PC-3 (cell line): Measurements from ENCODE around the gene DENND4B.

Experiments used
- EZH2 ChIP-seq: fragments of 300-600 bp; sonication (generic); IDR thresholded peaks from one replicate; pipeline ENCODE4 v1.6.1; 2017; ENCODE audit warnings: antibody characterized with exemption, mild to moderate bottlenecking, low read length; ENCODE audit not compliant: unreplicated experiment
- TF ChIP-seq, protein P1 (sequence below): fragments of 300-600 bp; sonication (generic); conservative IDR thresholded peaks from 2 replicates; pipeline ENCODE4 v1.5.1; 2017; ENCODE audit warnings: antibody characterized with exemption, low read depth, mild to moderate bottlenecking, low read length

DNA sequence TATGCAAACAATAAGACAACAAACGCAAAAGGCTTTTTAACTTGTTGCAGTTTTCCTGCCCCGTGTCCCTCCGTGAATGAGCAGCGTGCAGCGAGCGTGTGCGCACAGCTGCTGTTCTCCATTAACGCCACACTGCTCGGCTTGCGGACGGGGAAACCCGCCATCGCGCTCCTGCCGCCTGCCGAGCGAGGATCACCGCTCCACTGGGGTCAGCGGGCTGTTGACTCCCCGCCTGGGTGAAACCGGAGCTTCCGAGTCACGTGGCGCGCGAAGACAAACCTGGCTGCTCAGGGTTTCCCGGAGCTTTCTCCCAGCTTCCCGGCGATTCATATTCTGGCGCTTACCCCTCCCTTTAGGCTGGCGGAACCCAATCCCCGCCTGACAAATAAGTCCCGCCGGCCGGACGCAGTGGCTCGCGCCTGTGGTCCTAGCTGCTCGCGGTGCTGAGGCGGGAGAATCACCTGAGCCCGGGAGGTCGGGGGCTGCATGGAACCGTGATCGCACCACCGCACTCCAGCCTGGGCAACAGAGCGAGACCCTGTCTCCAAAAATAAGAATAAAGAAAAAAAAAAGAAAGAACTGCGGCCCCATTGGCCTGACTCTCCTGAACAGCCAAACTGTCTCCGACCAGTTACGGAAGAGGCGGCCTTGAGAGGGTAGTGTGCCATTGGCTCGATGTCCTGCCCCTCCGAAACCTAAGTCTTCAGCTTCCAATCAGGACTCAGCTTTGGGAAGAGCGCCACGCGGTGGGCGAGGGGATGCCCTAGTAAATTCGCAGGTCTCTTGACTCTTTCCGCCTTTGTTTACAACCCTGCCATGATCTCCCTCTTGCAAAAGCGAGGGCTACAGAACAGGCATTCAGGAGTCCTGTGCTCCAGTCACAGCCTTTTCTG is 20.8 kb upstream of the DENND4B start, which contains the start of gene CREB3L4:
- TF ChIP-seq, protein P1, sequence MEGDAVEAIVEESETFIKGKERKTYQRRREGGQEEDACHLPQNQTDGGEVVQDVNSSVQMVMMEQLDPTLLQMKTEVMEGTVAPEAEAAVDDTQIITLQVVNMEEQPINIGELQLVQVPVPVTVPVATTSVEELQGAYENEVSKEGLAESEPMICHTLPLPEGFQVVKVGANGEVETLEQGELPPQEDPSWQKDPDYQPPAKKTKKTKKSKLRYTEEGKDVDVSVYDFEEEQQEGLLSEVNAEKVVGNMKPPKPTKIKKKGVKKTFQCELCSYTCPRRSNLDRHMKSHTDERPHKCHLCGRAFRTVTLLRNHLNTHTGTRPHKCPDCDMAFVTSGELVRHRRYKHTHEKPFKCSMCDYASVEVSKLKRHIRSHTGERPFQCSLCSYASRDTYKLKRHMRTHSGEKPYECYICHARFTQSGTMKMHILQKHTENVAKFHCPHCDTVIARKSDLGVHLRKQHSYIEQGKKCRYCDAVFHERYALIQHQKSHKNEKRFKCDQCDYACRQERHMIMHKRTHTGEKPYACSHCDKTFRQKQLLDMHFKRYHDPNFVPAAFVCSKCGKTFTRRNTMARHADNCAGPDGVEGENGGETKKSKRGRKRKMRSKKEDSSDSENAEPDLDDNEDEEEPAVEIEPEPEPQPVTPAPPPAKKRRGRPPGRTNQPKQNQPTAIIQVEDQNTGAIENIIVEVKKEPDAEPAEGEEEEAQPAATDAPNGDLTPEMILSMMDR = peak; percentile 55
- no peak for TF ChIP-seq EZH2
